Right forelimb (tissue), 1 donor: Measurements from ENCODE around the gene ATP11A.
"Not testable (repeated sequence)": the region's sequence is repeated elsewhere in the genome, so short reads cannot be mapped to it uniquely, and the experiment has no call there.

Experiments used
- DNase-seq: peaks from one replicate; pipeline ENCODE4 v3.0.0-alpha.2; 2018

The ATP11A gene

DNA sequence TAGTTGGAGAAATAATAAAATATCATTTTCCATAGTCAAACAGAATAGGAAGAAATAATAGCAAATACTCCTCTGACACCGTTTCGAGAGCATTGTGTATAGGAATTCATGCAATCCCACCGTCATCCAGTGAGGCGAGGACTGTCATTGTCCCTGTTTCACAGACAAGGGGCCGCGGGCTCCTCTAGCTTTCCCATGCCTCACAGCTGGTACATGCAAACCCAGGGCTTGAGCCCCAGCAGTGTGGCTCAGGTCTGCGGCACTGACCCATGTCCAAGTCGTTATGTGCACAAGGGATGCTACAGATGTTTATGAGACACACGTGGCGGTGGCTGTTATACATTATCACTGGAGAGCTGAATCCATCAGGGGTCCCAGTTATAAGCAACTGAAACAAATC is 18.5 kb upstream of the ATP11A start:
- DNase-seq, result no peak

DNA sequence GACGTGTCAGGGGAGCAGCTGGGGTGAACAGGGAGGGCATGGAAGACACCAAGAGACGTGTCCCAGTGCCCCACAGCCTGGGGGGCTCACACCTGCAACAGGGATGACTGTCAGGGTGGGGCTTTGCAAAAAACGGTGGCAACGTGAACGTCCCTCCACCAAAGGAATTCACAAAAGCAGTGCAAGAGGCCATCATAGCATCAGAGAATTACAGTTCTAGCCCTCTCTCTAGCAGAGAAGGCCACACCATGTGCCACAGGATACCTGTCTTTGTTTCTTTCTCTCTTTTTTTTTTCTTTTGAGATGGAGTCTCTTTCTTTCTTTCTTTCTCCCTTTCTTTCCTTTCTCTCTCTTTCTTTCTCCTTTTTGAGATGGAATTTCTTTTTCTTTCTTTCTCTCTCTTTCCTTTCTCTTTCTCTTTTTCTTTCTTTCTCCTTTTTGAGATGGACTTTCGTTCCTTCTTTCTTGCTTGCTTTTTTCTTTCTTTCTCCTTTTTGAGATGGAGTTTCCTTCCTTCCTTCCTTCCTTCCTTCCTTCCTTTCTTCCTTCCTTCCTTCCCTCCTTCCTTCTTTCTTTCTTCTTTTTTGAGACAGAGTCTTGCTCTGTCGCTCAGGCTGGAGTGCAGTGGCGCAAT is 17.1 kb upstream of the ATP11A start:
- no peak for DNase-seq

DNA sequence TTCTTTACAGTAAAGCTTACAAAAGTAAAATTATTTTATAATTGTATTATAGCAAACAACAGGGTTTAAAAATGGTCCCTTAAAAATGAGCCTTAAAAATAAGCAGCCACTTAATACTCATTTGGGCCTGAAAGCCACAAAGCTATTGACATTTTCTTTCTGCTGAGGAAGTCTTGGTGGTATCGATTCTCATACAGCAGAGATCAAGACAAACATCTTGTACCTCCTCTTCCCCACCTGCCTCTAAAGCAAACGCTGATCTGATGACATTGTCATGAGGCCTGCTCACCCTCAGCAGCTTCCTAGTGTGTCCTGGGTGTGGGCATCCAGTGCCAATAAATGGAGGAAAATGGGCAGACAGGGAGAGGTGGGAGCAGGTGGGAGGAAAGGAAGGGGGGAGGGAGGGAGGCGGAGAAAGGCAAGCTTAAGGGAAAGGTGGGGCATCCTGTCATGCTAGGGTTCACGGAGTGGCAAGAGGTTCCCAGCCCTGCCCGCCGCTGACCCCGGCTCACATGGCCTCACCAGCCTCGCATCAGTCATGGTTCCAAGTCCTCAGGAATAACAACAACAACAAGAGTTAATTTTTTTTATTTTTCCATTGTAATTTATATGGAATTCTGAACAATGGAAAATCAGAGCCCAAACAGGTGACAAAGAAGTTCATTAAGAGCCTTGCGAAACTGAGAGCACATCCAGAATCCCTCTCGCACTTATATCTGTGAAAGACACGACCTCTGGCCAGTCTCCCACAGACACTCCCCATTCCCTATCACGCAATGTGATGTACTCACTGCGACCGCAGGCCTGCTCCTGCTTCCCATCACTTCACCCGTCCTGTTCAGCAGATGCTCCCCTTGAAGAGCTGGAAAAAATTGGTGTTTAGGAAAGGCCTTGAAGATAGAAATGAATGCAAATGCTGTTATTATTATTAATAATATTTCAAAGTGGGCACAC is 15.1 kb upstream of the ATP11A start:
- DNase-seq, result no peak

DNA sequence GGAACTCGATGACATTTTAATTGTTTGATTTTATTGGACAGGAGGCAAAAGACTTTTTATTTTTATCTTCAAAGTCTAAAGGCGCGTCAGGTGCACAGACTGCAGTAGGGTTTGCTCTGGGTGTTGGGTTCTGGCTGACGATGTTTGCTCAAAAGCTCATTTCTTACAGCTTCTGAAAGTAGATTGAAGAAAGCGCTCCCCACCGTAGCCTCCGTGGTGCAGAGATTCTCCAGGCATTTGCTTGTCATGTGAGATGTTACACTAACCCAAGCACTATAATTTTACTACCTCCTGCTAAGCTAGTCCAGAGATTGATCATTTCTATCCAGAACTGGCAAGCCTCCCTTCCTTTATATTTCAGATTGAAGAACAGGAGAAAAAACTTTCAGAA is 14.5 kb upstream of the ATP11A start:
- DNase-seq, result no peak

- DNase-seq, result not testable (repeated sequence)
These were observed 12.3 kb upstream of the ATP11A start for GRCh38 chr13:112677421-112677962.

- DNase-seq, result no peak
These were observed 10.5 kb upstream of the ATP11A start for GRCh38 chr13:112679381-112679780.

GRCh38 chr13:112679932-112680677 is 9.7 kb upstream of the ATP11A start:
- DNase-seq, result no peak

- no peak for DNase-seq
These were observed 9.0 kb upstream of the ATP11A start for GRCh38 chr13:112680741-112681360.

- no peak for DNase-seq
These were observed 6.3 kb upstream of the ATP11A start for GRCh38 chr13:112683581-112683980.

GRCh38 chr13:112684071-112684845 is 5.6 kb upstream of the ATP11A start:
- no peak for DNase-seq

DNA sequence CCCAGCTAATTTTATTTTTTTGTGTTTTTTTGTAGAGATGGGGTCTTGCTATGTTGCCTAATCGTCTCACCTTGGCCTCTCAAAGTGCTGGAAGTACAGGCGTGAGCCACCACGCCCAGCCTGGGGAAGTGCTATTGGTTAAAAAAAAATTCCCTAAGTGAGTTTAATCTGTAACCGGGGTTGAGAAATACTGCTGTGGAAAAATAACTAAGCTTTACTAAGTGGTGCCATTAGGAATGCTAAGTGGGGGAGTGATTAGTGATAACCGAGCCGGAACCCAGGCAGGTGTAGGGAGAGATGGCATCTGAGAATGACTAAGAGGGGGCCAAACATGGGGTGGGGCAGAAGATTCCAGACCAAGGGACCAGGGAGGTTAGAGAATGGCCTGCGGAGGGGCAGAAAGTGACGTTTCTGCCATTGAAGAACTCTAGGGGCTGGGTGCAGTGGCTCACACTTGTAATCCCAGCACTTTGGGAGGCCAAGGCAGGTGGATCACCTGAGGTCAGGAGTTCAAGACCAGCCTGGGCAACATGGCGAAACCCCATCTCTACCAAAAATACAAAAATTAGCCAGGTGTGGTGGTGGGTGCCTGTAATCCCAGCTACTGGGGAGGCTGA is 4.5 kb upstream of the ATP11A start:
- DNase-seq, result not testable (repeated sequence)

GRCh38 chr13:112685896-112686295 is 3.9 kb upstream of the ATP11A start:
- no peak for DNase-seq

- peak; percentile 20 for DNase-seq
These were observed 3.5 kb upstream of the ATP11A start for GRCh38 chr13:112686364-112686763.

DNA sequence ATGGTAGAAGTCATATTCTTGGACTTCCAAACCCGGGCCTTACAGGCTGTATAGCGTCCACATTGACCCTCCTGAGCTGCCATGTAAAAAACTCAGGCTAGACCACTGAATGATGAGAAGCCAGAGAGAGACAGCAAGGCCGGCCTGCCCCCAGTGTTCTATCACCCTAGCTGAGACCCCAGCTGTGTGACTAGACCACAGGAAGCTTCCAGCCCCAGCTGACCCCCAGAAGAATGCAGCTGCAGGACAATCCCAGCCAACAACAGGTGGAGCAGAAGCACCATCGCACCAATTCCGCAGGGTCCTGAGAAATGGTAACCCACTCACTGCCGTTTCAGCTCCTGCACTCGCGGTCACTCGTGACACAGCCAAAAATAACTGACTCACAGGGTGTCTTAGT is 2.9 kb upstream of the ATP11A start:
- DNase-seq, result peak; percentile 17

- peak; percentile 34 for DNase-seq
These were observed 1.8 kb upstream of the ATP11A start for GRCh38 chr13:112687836-112688559.

- DNase-seq, result no peak
These were observed 1.1 kb upstream of the ATP11A start for GRCh38 chr13:112688560-112689302.

GRCh38 chr13:112690283-112690929 is 568 bp downstream of the ATP11A start:
- no peak for DNase-seq

GRCh38 chr13:112692104-112692503 is 2.3 kb downstream of the ATP11A start:
- no peak for DNase-seq

GRCh38 chr13:112692586-112692985 is 2.7 kb downstream of the ATP11A start:
- DNase-seq, result no peak
